Immature natural killer cell (primary cell): Measurements from ENCODE around the gene HS3ST6. TPM values are rescaled to one million over a fixed set of nuclear protein-coding genes. Genes with fewer than 3 reads are reported as not detected.
"Not testable (repeated sequence)": the region's sequence is repeated elsewhere in the genome, so short reads cannot be mapped to it uniquely, and the experiment has no call there.

ENCODE experiments used
- DNase-seq, 3 donors: peaks; one replicate each; pipeline ENCODE4 v3.0.0; 2022; ENCODE audit warnings: mixed read lengths in 1 of 3
- H3K27ac Mint-ChIP-seq, 6 donors: one replicate each; pipeline ENCODE4 v1.8.0; 2020; ENCODE audit warnings: mixed read lengths in 6 of 6, mild to moderate bottlenecking in 5 of 6, inconsistent platforms in 4 of 6, moderate library complexity in 3 of 6
- H3K27me3 Mint-ChIP-seq, 3 donors: one replicate each; pipeline ENCODE4 v1.8.0; 2020 to 2021; ENCODE audit warnings: low read depth in 3 of 3, mild to moderate bottlenecking in 3 of 3, mixed read lengths in 3 of 3, moderate library complexity in 3 of 3, inconsistent platforms in 1 of 3
- H3K36me3 Mint-ChIP-seq, 3 donors: one replicate each; pipeline ENCODE4 v1.8.0; 2020; ENCODE audit warnings: mixed read lengths in 3 of 3, inconsistent platforms in 2 of 3, mild to moderate bottlenecking in 2 of 3
- H3K4me1 Mint-ChIP-seq, 2 donors: one replicate each; pipeline ENCODE4 v1.8.0; 2020; ENCODE audit warnings: inconsistent platforms in 2 of 2, mild to moderate bottlenecking in 2 of 2, mixed read lengths in 2 of 2, moderate library complexity in 1 of 2
- H3K4me3 Mint-ChIP-seq, 5 donors: one replicate each; pipeline ENCODE4 v1.8.0; 2020; ENCODE audit warnings: mild to moderate bottlenecking in 5 of 5, mixed read lengths in 5 of 5, inconsistent platforms in 3 of 5, moderate library complexity in 3 of 5
- H3K9me3 Mint-ChIP-seq, 6 donors: one replicate each; pipeline ENCODE4 v1.8.0; 2020; ENCODE audit warnings: mild to moderate bottlenecking in 6 of 6, mixed read lengths in 6 of 6, inconsistent platforms in 4 of 6, moderate library complexity in 3 of 6
- polyA plus RNA-seq, 3 donors: library from polyadenylated mRNA; unstranded; fragments of 300-500 nt; fragmentation: Illumina TruSeq; gene quantifications; one replicate each; pipeline ENCODE4 v1.2.3, GENCODE V29; 2021

Gene HS3ST6
- polyA plus RNA-seq, 3 donors from 2014 or later, result not detected

- Mint-ChIP-seq H3K36me3 (no peaks in the 10 kb centered on the region), H3K27me3 (peaks cover 5 to 8% (median 8%) of the 10 kb centered on the region in 3 donors), H3K27ac (no peak overlapping the region), H3K4me1 (no peaks in the 10 kb centered on the region), H3K4me3 (no peak overlapping the region), H3K9me3 (no peaks in the 10 kb centered on the region)
- no peak for DNase-seq
Measured at GRCh38 chr16:1878256-1878655, 40.0 kb downstream of the HS3ST6 start.

GRCh38 chr16:1877804-1878203, 40.4 kb downstream of the HS3ST6 start:
- Mint-ChIP-seq H3K27me3 (peaks cover 5 to 8% (median 8%) of the 10 kb centered on the region in 3 donors), H3K4me1 (no peaks in the 10 kb centered on the region), H3K4me3 (no peak overlapping the region), H3K36me3 (no peaks in the 10 kb centered on the region), H3K9me3 (no peaks in the 10 kb centered on the region), H3K27ac (no peak overlapping the region)
- no peak for DNase-seq

GRCh38 chr16:1877089-1877488, 41.1 kb downstream of the HS3ST6 start:
- no peak overlapping the region for H3K4me3 Mint-ChIP-seq
- DNase-seq, result no peak
- peaks cover 8 to 11% (median 11%) of the 10 kb centered on the region in 3 donors for H3K27me3 Mint-ChIP-seq
- H3K27ac Mint-ChIP-seq, result no peak overlapping the region
- H3K36me3 Mint-ChIP-seq, result no peaks in the 10 kb centered on the region
- peaks cover 0 to 2% (median 0%) of the 10 kb centered on the region in 6 donors for H3K9me3 Mint-ChIP-seq
- H3K4me1 Mint-ChIP-seq, result peaks cover 2 to 4% of the 10 kb centered on the region in 2 donors

GRCh38 chr16:1876468-1876867, 41.7 kb downstream of the HS3ST6 start:
- no peak for DNase-seq
- Mint-ChIP-seq H3K9me3 (peaks cover 0 to 2% (median 0%) of the 10 kb centered on the region in 6 donors), H3K27ac (no peak overlapping the region)

DNA sequence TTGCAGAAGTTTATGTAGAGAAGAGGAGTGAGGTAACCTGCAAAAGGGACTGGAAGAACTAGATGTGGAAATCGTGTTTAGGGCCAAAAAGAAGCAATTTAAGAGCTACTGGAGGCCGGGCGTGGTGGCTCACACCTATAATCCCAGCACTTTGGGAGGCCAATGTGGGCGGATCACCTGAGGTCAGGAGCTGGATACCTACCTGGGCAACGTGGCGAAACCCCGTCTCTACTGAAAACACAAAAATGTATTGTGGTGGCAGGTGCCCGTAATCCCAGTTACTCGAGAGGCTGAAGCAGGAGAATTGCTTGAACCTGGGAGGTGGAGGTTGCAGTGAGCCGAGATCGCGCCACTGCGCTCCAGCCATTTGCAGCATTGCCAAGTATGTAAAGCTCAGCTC, 42.1 kb downstream of the HS3ST6 start:
- H3K9me3 Mint-ChIP-seq, H3K36me3 Mint-ChIP-seq, H3K4me3 Mint-ChIP-seq, H3K27ac Mint-ChIP-seq, H3K4me1 Mint-ChIP-seq, DNase-seq: not testable (repeated sequence)
- H3K27me3 Mint-ChIP-seq, result peaks cover 8 to 11% (median 11%) of the 10 kb centered on the region in 3 donors

More at GRCh38 chr16:1876468-1876867, 41.7 kb downstream of the HS3ST6 start:
- Mint-ChIP-seq H3K36me3 (no peaks in the 10 kb centered on the region), H3K27me3 (peaks cover 8 to 11% (median 11%) of the 10 kb centered on the region in 3 donors), H3K4me1 (peaks cover 2 to 6% of the 10 kb centered on the region in 2 donors), H3K4me3 (no peak overlapping the region)

GRCh38 chr16:1874854-1875253, 43.4 kb downstream of the HS3ST6 start:
- Mint-ChIP-seq H3K4me1 (peaks cover 3 to 6% of the 10 kb centered on the region in 2 donors), H3K27me3 (peaks cover 8 to 14% (median 11%) of the 10 kb centered on the region in 3 donors), H3K27ac (no peak overlapping the region), H3K9me3 (peaks cover 0 to 2% (median 0%) of the 10 kb centered on the region in 6 donors), H3K36me3 (no peaks in the 10 kb centered on the region), H3K4me3 (no peak overlapping the region)
- no peak for DNase-seq

- peaks cover 4 to 11% (median 8%) of the 10 kb centered on the region in 3 donors for H3K27me3 Mint-ChIP-seq
- peak; percentile 6 to 27 (median 8) for DNase-seq
- H3K4me3 Mint-ChIP-seq, result peak within 1 kb of the TSS in 4 of 5 donors; percentile 27 to 71 (median 42)
- no peaks in the 10 kb centered on the region for H3K36me3 Mint-ChIP-seq
- no peak within 1 kb of the TSS for H3K27ac Mint-ChIP-seq
- H3K4me1 Mint-ChIP-seq, result peaks cover 3 to 6% of the 10 kb centered on the region in 2 donors
- peaks cover 0 to 2% (median 0%) of the 10 kb centered on the region in 6 donors for H3K9me3 Mint-ChIP-seq
Measured at GRCh38 chr16:1871974-1872635, 46.1 kb downstream of the HS3ST6 start, which contains the start of gene MEIOB. Gene MEIOB (minus strand): TSS chr16:1872164. CDS start chr16:1868175, 3,989 bp downstream.

- H3K36me3 Mint-ChIP-seq, result no peaks in the 10 kb centered on the region
- peaks cover 4 to 15% (median 5%) of the 10 kb centered on the region in 3 donors for H3K27me3 Mint-ChIP-seq
- H3K4me3 Mint-ChIP-seq, result peak overlapping the region in 1 of 5 donors; percentile 10
- peaks cover 3 to 6% of the 10 kb centered on the region in 2 donors for H3K4me1 Mint-ChIP-seq
- H3K9me3 Mint-ChIP-seq, result peaks cover 0 to 2% (median 0%) of the 10 kb centered on the region in 6 donors
- no peak overlapping the region for H3K27ac Mint-ChIP-seq
- no peak for DNase-seq
Measured at GRCh38 chr16:1870365-1871082, 47.7 kb downstream of the HS3ST6 start.

DNA sequence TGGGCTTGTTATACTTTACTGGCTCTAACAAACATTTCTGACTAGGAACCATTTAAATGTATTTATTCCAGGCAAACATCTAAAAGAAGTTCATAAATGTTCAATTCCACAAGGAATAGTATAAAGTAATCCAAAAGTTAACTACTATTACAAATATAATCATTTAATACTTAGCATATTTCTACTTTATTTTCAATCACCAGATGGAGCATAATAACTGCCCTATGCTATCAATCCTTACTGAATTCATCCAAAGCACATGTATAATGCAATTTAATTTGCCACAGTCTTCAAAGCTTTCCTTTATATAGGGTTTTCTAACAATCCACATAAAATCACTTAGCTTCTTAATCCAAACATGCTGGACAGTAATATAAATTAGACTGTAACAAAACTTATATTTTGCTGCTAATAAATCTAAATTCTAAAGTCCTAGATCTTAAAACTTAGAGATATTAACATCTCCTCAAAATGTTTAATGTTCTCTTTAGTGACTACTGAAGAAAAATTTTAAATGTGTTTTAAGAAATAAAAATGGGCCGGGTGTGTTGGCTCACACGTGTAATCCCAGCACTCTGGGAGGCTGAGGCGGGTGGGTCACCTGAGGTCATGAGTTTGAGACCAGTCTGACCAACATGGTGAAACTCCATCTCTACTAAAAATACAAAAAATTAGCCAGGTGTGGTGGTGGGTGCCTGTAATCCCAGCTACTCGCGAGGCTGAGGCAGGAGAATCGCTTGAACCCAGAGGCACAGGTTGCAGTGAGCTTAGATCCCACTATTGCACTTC, 52.1 kb downstream of the HS3ST6 start:
- Mint-ChIP-seq H3K27me3 (peaks cover 0 to 12% (median 0%) of the 10 kb centered on the region in 3 donors), H3K9me3 (no peaks in the 10 kb centered on the region), H3K4me1 (peaks cover 0 to 1% of the 10 kb centered on the region in 2 donors), H3K4me3 (no peak overlapping the region), H3K27ac (no peak overlapping the region), H3K36me3 (no peaks in the 10 kb centered on the region)
- no peak for DNase-seq

DNA sequence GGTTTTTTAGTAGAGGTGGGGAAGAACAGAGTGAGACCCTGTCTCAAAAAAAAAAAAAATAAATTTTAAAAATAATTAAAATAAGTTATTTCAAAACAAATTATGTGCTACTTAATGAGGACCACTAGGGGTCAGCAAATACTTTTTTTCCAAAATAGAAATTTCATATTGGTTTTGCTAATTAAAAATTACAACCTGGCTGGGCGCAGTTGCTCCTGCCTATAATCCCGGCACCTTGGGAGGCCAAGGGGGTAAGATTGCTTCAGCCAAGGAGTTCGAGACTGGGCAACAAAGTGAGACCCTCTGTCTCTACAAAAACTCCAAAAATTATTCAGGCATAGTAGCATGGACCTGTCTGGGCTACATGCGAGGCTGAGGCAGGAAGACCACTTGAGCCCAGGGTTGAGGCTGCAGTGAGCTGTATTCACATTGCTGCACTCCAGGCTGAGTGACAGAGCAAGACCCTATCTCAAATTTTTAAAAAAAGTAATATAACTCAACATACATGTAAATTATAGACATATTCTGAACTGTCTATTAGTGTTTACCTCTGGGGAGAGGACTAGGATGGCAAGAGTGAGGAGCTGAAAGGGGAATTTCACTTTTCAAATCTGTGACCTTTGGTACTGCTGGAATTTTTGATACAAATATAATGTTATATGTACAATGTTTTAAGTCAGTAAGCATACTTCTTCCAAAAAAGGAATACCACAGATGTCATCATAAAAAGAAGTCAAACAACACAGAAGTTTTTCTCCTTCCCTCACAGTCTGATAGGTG, 54.3 kb downstream of the HS3ST6 start:
- H3K27me3 Mint-ChIP-seq, result peaks cover 2 to 13% (median 3%) of the 10 kb centered on the region in 3 donors
- no peaks in the 10 kb centered on the region for H3K4me1 Mint-ChIP-seq
- no peak overlapping the region for H3K4me3 Mint-ChIP-seq
- peak; percentile 6 to 25 (median 19) for DNase-seq
- H3K27ac Mint-ChIP-seq, result no peak overlapping the region
- no peaks in the 10 kb centered on the region for H3K9me3 Mint-ChIP-seq
- no peaks in the 10 kb centered on the region for H3K36me3 Mint-ChIP-seq

DNA sequence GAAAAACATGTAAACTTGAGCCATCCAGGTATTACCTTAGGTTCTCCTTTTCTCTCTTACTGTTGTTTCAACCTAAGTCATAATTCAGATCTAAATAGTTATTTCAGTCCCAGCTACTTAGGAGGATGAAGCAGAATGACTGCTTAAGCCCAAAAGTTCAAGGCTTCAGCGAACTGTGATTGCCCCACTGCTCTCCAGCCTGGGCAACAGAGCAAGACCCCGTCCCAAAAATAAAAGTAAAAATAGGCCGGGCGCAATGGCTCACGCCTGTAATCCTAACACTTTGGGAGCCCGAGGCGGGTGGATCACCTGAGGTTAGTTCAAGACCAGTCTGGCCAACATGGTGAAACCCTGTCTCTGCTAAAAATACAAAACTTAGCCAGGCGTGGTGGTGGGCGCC, 55.8 kb downstream of the HS3ST6 start:
- Mint-ChIP-seq H3K27ac (no peak overlapping the region), H3K9me3 (no peaks in the 10 kb centered on the region), H3K36me3 (no peaks in the 10 kb centered on the region), H3K4me3 (no peak overlapping the region), H3K27me3 (peaks cover 4 to 20% (median 4%) of the 10 kb centered on the region in 3 donors), H3K4me1 (no peaks in the 10 kb centered on the region)
- no peak for DNase-seq

GRCh38 chr16:1861730-1862129, 56.5 kb downstream of the HS3ST6 start:
- DNase-seq, result no peak
- peaks cover 4 to 20% (median 5%) of the 10 kb centered on the region in 3 donors for H3K27me3 Mint-ChIP-seq
- no peak overlapping the region for H3K27ac Mint-ChIP-seq
- no peaks in the 10 kb centered on the region for H3K36me3 Mint-ChIP-seq
- H3K9me3 Mint-ChIP-seq, result no peaks in the 10 kb centered on the region
- H3K4me1 Mint-ChIP-seq, result no peaks in the 10 kb centered on the region
- no peak overlapping the region for H3K4me3 Mint-ChIP-seq
